PFSK-1 (cell line): Measurements from ENCODE around the gene RHOBTB3.

ENCODE experiments used
- POLR2AphosphoS5 ChIP-seq: IDR thresholded peaks from 2 replicates; pipeline ENCODE4 v1.6.1; 2012; ENCODE audit warnings: low read depth, mild to moderate bottlenecking, control low read depth, low read length, moderate library complexity
- TAF1 ChIP-seq: IDR thresholded peaks from 2 replicates; pipeline ENCODE4 v1.6.1; 2012; ENCODE audit warnings: low read length, control low read depth, borderline replicate concordance; ENCODE audit not compliant: insufficient read depth
- TF ChIP-seq, protein P1 (sequence below), 2 experiments: IDR thresholded peaks; 2 replicates each; pipeline versions ENCODE4 v1.6.1 to v1.8.0; 2011 to 2012; ENCODE audit warnings: low read depth in 2 of 2, low read length in 2 of 2, control low read depth in 1 of 2, inconsistent platforms in 1 of 2, mild to moderate bottlenecking in 1 of 2, moderate library complexity in 1 of 2; ENCODE audit not compliant: insufficient read depth in 1 of 2

DNA sequence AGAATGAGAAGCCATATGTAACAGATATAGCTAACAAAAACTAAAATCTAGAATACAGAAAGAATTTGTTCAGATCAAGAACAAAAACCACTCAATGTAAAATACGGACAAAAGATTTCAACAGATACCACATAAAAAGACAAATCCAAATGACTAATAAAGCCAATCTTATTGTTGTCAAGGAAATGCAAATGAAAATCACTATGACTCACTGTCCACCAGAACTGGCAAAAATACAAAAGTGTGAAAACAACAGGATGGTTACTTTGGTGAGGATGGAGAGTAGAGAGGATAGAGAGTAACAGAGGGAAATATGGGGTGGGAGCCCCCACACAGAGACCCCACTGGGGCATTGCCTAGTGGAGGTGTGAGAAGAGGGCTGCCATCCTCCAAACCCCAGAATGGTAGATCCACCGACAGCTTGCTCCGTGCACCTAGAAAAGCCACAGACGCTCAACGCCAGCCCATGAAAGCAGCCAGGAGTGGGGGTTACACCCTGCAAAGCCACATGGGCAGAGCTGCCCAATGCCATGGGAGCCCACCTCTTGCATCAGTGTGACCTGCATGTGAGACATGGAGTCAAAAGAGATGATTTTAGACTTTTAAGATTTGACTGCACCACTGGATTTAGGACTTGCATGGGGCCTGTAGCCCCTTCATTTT lies 15.2 kb upstream of the RHOBTB3 start:
- no peak for TF ChIP-seq TAF1
- TF ChIP-seq POLR2AphosphoS5: no peak
- TF ChIP-seq, protein P1, sequence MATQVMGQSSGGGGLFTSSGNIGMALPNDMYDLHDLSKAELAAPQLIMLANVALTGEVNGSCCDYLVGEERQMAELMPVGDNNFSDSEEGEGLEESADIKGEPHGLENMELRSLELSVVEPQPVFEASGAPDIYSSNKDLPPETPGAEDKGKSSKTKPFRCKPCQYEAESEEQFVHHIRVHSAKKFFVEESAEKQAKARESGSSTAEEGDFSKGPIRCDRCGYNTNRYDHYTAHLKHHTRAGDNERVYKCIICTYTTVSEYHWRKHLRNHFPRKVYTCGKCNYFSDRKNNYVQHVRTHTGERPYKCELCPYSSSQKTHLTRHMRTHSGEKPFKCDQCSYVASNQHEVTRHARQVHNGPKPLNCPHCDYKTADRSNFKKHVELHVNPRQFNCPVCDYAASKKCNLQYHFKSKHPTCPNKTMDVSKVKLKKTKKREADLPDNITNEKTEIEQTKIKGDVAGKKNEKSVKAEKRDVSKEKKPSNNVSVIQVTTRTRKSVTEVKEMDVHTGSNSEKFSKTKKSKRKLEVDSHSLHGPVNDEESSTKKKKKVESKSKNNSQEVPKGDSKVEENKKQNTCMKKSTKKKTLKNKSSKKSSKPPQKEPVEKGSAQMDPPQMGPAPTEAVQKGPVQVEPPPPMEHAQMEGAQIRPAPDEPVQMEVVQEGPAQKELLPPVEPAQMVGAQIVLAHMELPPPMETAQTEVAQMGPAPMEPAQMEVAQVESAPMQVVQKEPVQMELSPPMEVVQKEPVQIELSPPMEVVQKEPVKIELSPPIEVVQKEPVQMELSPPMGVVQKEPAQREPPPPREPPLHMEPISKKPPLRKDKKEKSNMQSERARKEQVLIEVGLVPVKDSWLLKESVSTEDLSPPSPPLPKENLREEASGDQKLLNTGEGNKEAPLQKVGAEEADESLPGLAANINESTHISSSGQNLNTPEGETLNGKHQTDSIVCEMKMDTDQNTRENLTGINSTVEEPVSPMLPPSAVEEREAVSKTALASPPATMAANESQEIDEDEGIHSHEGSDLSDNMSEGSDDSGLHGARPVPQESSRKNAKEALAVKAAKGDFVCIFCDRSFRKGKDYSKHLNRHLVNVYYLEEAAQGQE (IDR thresholded peaks at IDR 0.05; ENCODE audit: insufficient read depth in 1 of 2, low read depth in 2 of 2, low read length in 2 of 2): no peak
